Panc1 (cell line): ENCODE results near the gene AGPAT4. TPM values are rescaled to one million over a fixed set of nuclear protein-coding genes. Genes with fewer than 3 reads are reported as not detected.

ENCODE experiments used
- ATAC-seq: fragments of 200-7000 bp; cut with Tn5 transposase; 2 replicates; pipeline ENCODE4 v1.9.1; 2020; ENCODE audit warnings: mild to moderate bottlenecking, moderate library complexity
- BruUV-seq: library from RNA; stranded (reverse); fragments of 400-500 nt; replicated peaks from 2 replicates; lab custom pipeline; 2021; lab: Mats Ljungman, UMichigan
- CTCF ChIA-PET: fragments of 300-600 bp; sonication (Branson Sonifier 250); formaldehyde crosslinking; loops from one replicate; lab custom pipeline; 2022; ENCODE audit warnings: antibody characterized with exemption; lab: Charles Lee
- POLR2A ChIA-PET: fragments of 300-600 bp; sonication (Branson Sonifier 250); formaldehyde crosslinking; loops from one replicate; lab custom pipeline; 2022; ENCODE audit warnings: antibody characterized with exemption; lab: Charles Lee
- DNase-seq: peaks from one replicate; pipeline ENCODE4 v3.0.0-alpha.2; 2010; ENCODE audit warnings: low read depth, low spot score
- H3K27ac ChIP-seq: 2 replicates; pipeline ENCODE4 v1.5.1; 2011; ENCODE audit warnings: mild to moderate bottlenecking, low read length, inconsistent platforms
- H3K27me3 ChIP-seq: fragments of 200-500 bp; sonication (Bioruptor generic); 2 replicates; pipeline ENCODE4 v1.6.0; 2014; ENCODE audit warnings: low read length, inconsistent platforms; ENCODE audit not compliant: control insufficient read depth, insufficient read depth
- H3K36me3 ChIP-seq: fragments of 200-500 bp; sonication (Bioruptor generic); 2 replicates; pipeline ENCODE4 v1.5.1; 2014; ENCODE audit warnings: inconsistent platforms, mild to moderate bottlenecking, low read length, moderate library complexity; ENCODE audit not compliant: control insufficient read depth, insufficient read depth
- H3K4me1 ChIP-seq: 2 replicates; pipeline ENCODE4 v1.5.1; 2011; ENCODE audit warnings: inconsistent platforms, mild to moderate bottlenecking, low read length, moderate library complexity; ENCODE audit not compliant: control insufficient read depth, insufficient read depth
- H3K4me3 ChIP-seq, 2 experiments: 2 replicates each; pipeline ENCODE4 v1.5.1; 2011 to 2012; ENCODE audit warnings: low read depth in 2 of 2, low read length in 2 of 2, mild to moderate bottlenecking in 2 of 2, inconsistent platforms in 1 of 2, moderate library complexity in 1 of 2
- H3K9me3 ChIP-seq: fragments of 200-500 bp; sonication (Bioruptor generic); 2 replicates; pipeline ENCODE4 v1.5.1; 2014; ENCODE audit warnings: low read depth, mild to moderate bottlenecking, inconsistent platforms, low read length, moderate library complexity; ENCODE audit not compliant: control insufficient read depth, insufficient read depth
- POLR2AphosphoS5 ChIP-seq: IDR thresholded peaks from 2 replicates; pipeline ENCODE4 v1.6.1; 2012; ENCODE audit warnings: mild to moderate bottlenecking, low read depth, low read length, moderate library complexity
- SIN3A ChIP-seq: IDR thresholded peaks from 2 replicates; pipeline ENCODE4 v1.6.1; 2012; ENCODE audit warnings: low read depth, mild to moderate bottlenecking, low read length, moderate library complexity, borderline replicate concordance; ENCODE audit not compliant: insufficient read depth
- TCF7L2 ChIP-seq: IDR thresholded peaks from 2 replicates; pipeline ENCODE4 v1.6.1; 2011; ENCODE audit warnings: mild to moderate bottlenecking, low read depth, low read length, inconsistent platforms
- in situ Hi-C: cut with HindIII; loops from 2 replicates; pipeline ENCODE4 v1.10.0; 2016; ENCODE audit warnings: low sequenced_read_pairs, low pct_unique_long_range_greater_than_20kb
- intact Hi-C: fragments of 100-400 bp; cut with micrococcal nuclease; formaldehyde crosslinking; loops from one replicate; pipeline ENCODE4 v1.10.0; 2022; ENCODE audit not compliant: unreplicated experiment
- total RNA-seq: library from RNA; stranded (reverse); gene quantifications from one replicate; pipeline ENCODE4 v1.2.1, GENCODE V29; 2021; ENCODE audit not compliant: unreplicated experiment
- TF ChIP-seq, protein P1 (sequence below): fragments of 450-650 bp; IDR thresholded peaks from 2 replicates; pipeline ENCODE4 v1.5.1; 2017; ENCODE audit warnings: mild to moderate bottlenecking
- TF ChIP-seq, protein P2 (sequence below), 2 experiments: IDR thresholded peaks; 2 replicates each; pipeline ENCODE4 v1.6.1; 2011 to 2012; ENCODE audit warnings: low read depth in 2 of 2, control low read depth in 1 of 2, low read length in 1 of 2, mild to moderate bottlenecking in 1 of 2, moderate library complexity in 1 of 2; ENCODE audit not compliant: insufficient read depth in 1 of 2

Gene AGPAT4
- total RNA-seq, 1 experiment from 2014 or later: 12.9 TPM

DNA sequence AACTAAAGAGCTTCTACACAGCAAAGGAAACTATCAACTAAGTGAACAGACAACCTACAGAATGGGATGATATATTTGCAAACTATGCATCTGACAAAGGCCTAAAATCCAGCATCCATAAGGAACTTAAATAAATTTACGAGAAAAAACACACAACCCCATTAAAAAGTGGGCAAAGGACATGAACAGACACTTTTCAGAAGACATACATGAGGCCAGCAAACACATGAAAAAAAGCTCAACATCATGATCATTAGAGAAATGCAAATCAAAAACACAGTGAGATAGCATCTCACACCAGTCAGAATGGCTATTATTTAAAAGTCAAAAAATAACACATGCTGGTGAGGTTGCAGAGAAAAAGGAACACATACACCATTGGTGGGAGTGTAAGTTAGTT is 24.5 kb downstream of the AGPAT4 start:
- in situ Hi-C loops: no loop called here
- Histone ChIP-seq H3K27ac (no peak overlapping the region), H3K4me1 (no peaks in the 10 kb centered on the region), H3K4me3 (no peak overlapping the region), H3K9me3 (no peaks in the 10 kb centered on the region), H3K36me3 (no peaks in the 10 kb centered on the region), H3K27me3 (no peaks in the 10 kb centered on the region)
- ChIA-PET CTCF (no interaction called here), POLR2A (no interaction called here)
- BruUV-seq: no TSS peak
- intact Hi-C loops: no loop called here
- ATAC-seq: no peak
- DNase-seq: no peak
- TF ChIP-seq TCF7L2: no peak
- TF ChIP-seq, protein P1, sequence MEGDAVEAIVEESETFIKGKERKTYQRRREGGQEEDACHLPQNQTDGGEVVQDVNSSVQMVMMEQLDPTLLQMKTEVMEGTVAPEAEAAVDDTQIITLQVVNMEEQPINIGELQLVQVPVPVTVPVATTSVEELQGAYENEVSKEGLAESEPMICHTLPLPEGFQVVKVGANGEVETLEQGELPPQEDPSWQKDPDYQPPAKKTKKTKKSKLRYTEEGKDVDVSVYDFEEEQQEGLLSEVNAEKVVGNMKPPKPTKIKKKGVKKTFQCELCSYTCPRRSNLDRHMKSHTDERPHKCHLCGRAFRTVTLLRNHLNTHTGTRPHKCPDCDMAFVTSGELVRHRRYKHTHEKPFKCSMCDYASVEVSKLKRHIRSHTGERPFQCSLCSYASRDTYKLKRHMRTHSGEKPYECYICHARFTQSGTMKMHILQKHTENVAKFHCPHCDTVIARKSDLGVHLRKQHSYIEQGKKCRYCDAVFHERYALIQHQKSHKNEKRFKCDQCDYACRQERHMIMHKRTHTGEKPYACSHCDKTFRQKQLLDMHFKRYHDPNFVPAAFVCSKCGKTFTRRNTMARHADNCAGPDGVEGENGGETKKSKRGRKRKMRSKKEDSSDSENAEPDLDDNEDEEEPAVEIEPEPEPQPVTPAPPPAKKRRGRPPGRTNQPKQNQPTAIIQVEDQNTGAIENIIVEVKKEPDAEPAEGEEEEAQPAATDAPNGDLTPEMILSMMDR: no peak
- no peak for TF ChIP-seq POLR2AphosphoS5
- TF ChIP-seq, protein P2, sequence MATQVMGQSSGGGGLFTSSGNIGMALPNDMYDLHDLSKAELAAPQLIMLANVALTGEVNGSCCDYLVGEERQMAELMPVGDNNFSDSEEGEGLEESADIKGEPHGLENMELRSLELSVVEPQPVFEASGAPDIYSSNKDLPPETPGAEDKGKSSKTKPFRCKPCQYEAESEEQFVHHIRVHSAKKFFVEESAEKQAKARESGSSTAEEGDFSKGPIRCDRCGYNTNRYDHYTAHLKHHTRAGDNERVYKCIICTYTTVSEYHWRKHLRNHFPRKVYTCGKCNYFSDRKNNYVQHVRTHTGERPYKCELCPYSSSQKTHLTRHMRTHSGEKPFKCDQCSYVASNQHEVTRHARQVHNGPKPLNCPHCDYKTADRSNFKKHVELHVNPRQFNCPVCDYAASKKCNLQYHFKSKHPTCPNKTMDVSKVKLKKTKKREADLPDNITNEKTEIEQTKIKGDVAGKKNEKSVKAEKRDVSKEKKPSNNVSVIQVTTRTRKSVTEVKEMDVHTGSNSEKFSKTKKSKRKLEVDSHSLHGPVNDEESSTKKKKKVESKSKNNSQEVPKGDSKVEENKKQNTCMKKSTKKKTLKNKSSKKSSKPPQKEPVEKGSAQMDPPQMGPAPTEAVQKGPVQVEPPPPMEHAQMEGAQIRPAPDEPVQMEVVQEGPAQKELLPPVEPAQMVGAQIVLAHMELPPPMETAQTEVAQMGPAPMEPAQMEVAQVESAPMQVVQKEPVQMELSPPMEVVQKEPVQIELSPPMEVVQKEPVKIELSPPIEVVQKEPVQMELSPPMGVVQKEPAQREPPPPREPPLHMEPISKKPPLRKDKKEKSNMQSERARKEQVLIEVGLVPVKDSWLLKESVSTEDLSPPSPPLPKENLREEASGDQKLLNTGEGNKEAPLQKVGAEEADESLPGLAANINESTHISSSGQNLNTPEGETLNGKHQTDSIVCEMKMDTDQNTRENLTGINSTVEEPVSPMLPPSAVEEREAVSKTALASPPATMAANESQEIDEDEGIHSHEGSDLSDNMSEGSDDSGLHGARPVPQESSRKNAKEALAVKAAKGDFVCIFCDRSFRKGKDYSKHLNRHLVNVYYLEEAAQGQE (IDR thresholded peaks at IDR 0.05; ENCODE audit: insufficient read depth in 1 of 2, low read depth in 2 of 2, low read length in 1 of 2): no peak
- no peak for TF ChIP-seq SIN3A

DNA sequence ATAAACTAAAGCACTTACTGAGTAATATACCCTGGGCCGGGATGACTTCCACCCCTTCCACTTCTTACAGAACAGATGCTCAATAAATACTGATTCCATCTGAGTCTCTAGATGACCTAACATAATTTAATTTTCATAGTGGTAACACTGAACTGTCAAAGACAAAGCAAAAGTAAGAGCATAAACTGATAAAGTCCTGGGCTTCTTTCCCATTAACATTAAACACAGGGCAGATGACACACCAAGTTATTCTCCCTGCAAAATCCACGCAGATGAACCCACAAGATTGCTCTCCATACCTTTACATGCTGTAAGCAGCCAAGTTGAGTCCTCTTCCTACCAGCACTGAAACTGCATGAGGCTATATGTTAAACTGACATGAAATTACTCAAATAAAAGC is 27.1 kb downstream of the AGPAT4 start:
- no peak overlapping the region for H3K4me3 ChIP-seq
- H3K27me3 ChIP-seq: no peaks in the 10 kb centered on the region
- in situ Hi-C loops (no loop called here), intact Hi-C loops (no loop called here)
- CTCF ChIA-PET: no interaction called here
- no peaks in the 10 kb centered on the region for H3K36me3 ChIP-seq
- no peaks in the 10 kb centered on the region for H3K4me1 ChIP-seq
- no peak for TF ChIP-seq SIN3A
- no peak for TF ChIP-seq POLR2AphosphoS5
- no peak for TF ChIP-seq TCF7L2
- TF ChIP-seq, protein P2 (IDR thresholded peaks at IDR 0.05; ENCODE audit: insufficient read depth in 1 of 2, low read depth in 2 of 2, low read length in 1 of 2): no peak
- TF ChIP-seq, protein P1: no peak
- H3K27ac ChIP-seq: no peak overlapping the region
- POLR2A ChIA-PET: no interaction called here
- ATAC-seq (no peak), DNase-seq (no peak)
- BruUV-seq: no TSS peak
- no peaks in the 10 kb centered on the region for H3K9me3 ChIP-seq
